Measurements from ENCODE around the gene TMEM119. TPM values are rescaled to one million over a fixed set of nuclear protein-coding genes. Genes with fewer than 3 reads are reported as not detected.
A peak's percentile ranks its signal among the peaks of the same experiment; 100 is the strongest.

Gene TMEM119
- total and polyA plus RNA-seq, 2 experiments from 2014 or later = 54.4 to 69.7 TPM

GRCh38 chr12:108629824-108630476 lies 32.1 kb upstream of the TMEM119 start:
- H3K9me2 ChIP-seq (replicated peaks; ENCODE audit: insufficient read depth) = no peaks in the 10 kb centered on the region
- H2AFZ ChIP-seq = no peak overlapping the region
- peak; percentile 80 for DNase-seq (ENCODE audit: low spot score)
- TF ChIP-seq EZH2phosphoT487 (IDR thresholded peaks at IDR 0.05; ENCODE audit: low read depth, severe bottlenecking, unreplicated experiment) = no peak
- TF ChIP-seq EZH2 (IDR thresholded peaks at IDR 0.05; ENCODE audit: borderline replicate concordance) = no peak
- TF ChIP-seq CTCF (IDR thresholded peaks at IDR 0.05; ENCODE audit: poor library complexity) = no peak
- H3K4me1 ChIP-seq (ENCODE audit: insufficient read depth) = peaks cover 25% of the 10 kb centered on the region
- 53% methylated on average over 17 of the region's 17 CpGs for WGBS (ENCODE audit: low lambda C conversion rate, missing lambda C conversion rate)
- H3K27me3 ChIP-seq = no peaks in the 10 kb centered on the region
- H3K4me2 ChIP-seq = no peak overlapping the region
- H3K79me2 ChIP-seq = no peaks in the 10 kb centered on the region
- peak overlapping the region; percentile 80 for H3K27ac ChIP-seq
- no peak overlapping the region for H3K4me3 ChIP-seq
- no peaks in the 10 kb centered on the region for H3K9me3 ChIP-seq (ENCODE audit: low read depth)
- no peaks in the 10 kb centered on the region for H4K20me1 ChIP-seq (ENCODE audit: insufficient read depth, poor library complexity, severe bottlenecking)
- H3K36me3 ChIP-seq (replicated peaks; ENCODE audit: insufficient read depth, low read depth) = no peaks in the 10 kb centered on the region

- H3K27me3 ChIP-seq = no peaks in the 10 kb centered on the region
- H3K9me3 ChIP-seq (ENCODE audit: low read depth) = no peaks in the 10 kb centered on the region
- H3K79me2 ChIP-seq = no peaks in the 10 kb centered on the region
- H3K27ac ChIP-seq = peak overlapping the region; percentile 47
- H3K36me3 ChIP-seq (replicated peaks; ENCODE audit: insufficient read depth, low read depth) = no peaks in the 10 kb centered on the region
- no peak for DNase-seq (ENCODE audit: low spot score)
- H3K4me1 ChIP-seq (ENCODE audit: insufficient read depth) = peaks cover 25% of the 10 kb centered on the region
- no peak overlapping the region for H2AFZ ChIP-seq
- no peaks in the 10 kb centered on the region for H3K9me2 ChIP-seq (replicated peaks; ENCODE audit: insufficient read depth)
- H3K4me2 ChIP-seq = peak overlapping the region; percentile 60
- 86% methylated on average over 5 of the region's 5 CpGs for WGBS (ENCODE audit: low lambda C conversion rate, missing lambda C conversion rate)
- TF ChIP-seq EZH2 (IDR thresholded peaks at IDR 0.05; ENCODE audit: borderline replicate concordance) = no peak
- TF ChIP-seq CTCF (IDR thresholded peaks at IDR 0.05; ENCODE audit: poor library complexity) = no peak
- TF ChIP-seq EZH2phosphoT487 (IDR thresholded peaks at IDR 0.05; ENCODE audit: low read depth, severe bottlenecking, unreplicated experiment) = no peak
- no peak overlapping the region for H3K4me3 ChIP-seq
- no peaks in the 10 kb centered on the region for H4K20me1 ChIP-seq (ENCODE audit: insufficient read depth, poor library complexity, severe bottlenecking)
Observed at GRCh38 chr12:108629151-108629550, 31.3 kb upstream of the TMEM119 start.

GRCh38 chr12:108627134-108627920 lies 29.4 kb upstream of the TMEM119 start:
- no peak for DNase-seq (ENCODE audit: low spot score)
- no peak overlapping the region for H2AFZ ChIP-seq
- H3K9me3 ChIP-seq (ENCODE audit: low read depth) = no peaks in the 10 kb centered on the region
- H3K36me3 ChIP-seq (replicated peaks; ENCODE audit: insufficient read depth, low read depth) = no peaks in the 10 kb centered on the region
- H3K4me1 ChIP-seq (ENCODE audit: insufficient read depth) = peaks cover 25% of the 10 kb centered on the region
- H3K4me2 ChIP-seq = no peak overlapping the region
- no peak overlapping the region for H3K4me3 ChIP-seq
- H4K20me1 ChIP-seq (ENCODE audit: insufficient read depth, poor library complexity, severe bottlenecking) = no peaks in the 10 kb centered on the region
- no peak overlapping the region for H3K27ac ChIP-seq
- no peaks in the 10 kb centered on the region for H3K9me2 ChIP-seq (replicated peaks; ENCODE audit: insufficient read depth)
- H3K79me2 ChIP-seq = no peaks in the 10 kb centered on the region
- WGBS (ENCODE audit: low lambda C conversion rate, missing lambda C conversion rate) = 89% methylated on average over 8 of the region's 8 CpGs
- no peaks in the 10 kb centered on the region for H3K27me3 ChIP-seq
- TF ChIP-seq EZH2 (IDR thresholded peaks at IDR 0.05; ENCODE audit: borderline replicate concordance) (no peak), EZH2phosphoT487 (IDR thresholded peaks at IDR 0.05; ENCODE audit: low read depth, severe bottlenecking, unreplicated experiment) (no peak), CTCF (IDR thresholded peaks at IDR 0.05; ENCODE audit: poor library complexity) (no peak)
